OCI-LY3 (cell line): ENCODE measurements around the gene DESI2.

Experiments
- CTCF ChIP-seq: fragments of 200-600, 300-600 bp; sonication (generic); IDR thresholded peaks from 2 replicates; pipeline ENCODE4 v1.5.1; 2014; ENCODE audit warnings: antibody characterized with exemption, low read length, low read depth
- EZH2phosphoT487 ChIP-seq: fragments of 200-600 bp; shearing (Covaris generic); IDR thresholded peaks from 2 replicates; pipeline ENCODE4 v1.6.1; 2018; ENCODE audit warnings: antibody characterized with exemption, mixed run types, low read depth

DNA sequence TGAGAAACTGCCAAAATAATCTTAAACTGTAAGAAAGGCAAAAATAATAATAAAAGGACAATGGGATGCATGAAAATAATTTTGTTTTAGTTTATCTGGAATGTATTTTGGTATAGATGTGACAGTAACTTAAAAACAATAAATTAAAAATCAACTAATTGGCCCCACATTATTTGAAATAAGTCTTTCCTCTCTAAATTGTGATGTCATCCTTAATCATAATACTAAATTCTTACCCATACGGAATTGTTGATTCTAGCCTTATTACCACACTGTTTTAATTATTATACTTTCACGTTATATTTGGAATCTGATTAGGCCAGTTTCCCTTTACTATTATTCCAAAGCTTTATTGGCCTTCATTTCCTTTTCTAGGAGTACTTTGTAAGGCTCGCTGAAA, 7.7 kb downstream of the DESI2 start:
- no peak for TF ChIP-seq CTCF
- TF ChIP-seq EZH2phosphoT487, result no peak
